Hematopoietic multipotent progenitor cell treated with erythropoietin and hydrocortisone succinate and interleukin-3 and kit ligand, for 6 days (in vitro differentiated cells): ENCODE data around the gene NBPF9.
"Not testable (repeated sequence)": the region's sequence is repeated elsewhere in the genome, so short reads cannot be mapped to it uniquely, and the experiment has no call there.

ENCODE experiments used
- DNase-seq: peaks from one replicate; pipeline ENCODE4 v3.0.0-alpha.2; 2015

Gene NBPF9

DNA sequence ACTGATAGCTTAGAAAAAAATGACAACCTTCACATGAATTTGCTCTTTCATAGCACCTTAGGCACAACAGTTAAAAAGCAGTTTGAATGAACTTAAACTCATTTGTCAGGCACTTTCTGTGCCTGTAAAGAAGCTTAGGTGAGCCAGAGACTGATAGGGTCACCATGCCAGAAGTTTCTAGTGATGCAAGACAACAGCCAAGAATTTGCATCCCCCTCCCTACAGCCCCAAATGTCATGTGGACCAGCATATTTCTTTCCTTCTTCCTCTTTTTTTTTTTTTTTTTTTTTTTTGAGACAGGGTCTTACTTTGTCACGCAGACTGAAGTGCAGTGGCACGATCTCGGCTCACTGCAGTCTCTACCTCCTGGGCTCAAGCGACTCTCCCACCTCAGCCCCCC, 89.8 kb downstream of the NBPF9 start:
- not testable (repeated sequence) for DNase-seq

DNA sequence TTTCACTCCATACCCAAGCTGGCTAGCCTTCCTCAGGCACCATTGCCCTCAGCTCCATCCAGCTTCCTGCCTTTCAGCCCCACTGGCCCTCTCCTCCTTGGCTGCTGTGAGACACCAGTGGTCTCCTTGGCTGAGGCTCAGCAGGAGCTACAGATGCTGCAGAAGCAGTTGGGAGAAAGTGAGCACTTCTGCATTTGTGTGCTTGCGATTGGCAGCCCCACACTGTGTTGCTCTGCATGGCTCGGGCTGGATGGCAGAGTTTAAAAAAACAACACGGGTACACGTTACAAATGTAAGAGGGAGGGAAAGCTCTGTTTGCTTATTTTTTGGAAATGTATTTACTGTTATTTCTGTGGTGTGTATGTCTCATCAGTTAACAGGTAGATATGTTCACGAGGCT, 90.8 kb downstream of the NBPF9 start:
- DNase-seq = not testable (repeated sequence)

DNA sequence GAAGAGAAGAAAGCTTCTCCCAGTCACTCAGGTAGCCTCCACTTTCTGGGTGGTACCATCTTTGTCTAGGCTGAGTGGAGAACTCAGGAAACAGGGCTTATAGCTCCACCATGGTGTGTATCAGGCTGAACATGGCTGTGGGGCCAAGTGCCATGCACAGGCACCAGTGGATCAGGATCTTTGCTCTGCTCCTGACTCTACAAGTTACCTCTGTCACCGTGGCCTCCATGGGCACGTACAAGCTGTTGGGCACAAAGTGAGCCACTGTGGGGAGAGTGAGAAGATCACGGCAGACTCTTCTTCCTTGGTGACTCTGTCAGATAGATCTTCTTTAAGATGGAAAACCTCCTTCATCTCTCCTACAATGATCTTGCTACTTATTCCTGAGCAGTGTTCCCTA, 93.6 kb downstream of the NBPF9 start:
- not testable (repeated sequence) for DNase-seq

DNA sequence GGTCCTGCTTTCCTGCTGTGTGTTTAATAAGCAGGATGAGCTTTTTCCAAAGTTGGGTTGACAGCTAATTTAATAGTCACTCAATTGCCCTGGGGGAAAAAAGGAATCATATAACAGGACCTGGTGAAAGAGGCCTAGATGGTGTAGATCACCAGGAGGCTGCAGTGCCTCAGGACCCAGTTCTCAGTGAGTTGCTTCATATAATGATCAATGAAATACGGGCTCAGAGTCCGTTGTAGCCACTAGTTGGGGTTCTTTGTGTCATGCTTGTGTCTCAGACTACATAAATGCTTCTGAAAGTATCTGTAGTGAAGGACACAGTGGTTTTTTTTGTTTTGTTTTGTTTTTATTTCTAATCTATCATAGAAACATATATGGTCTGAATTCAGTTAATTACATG, 94.6 kb downstream of the NBPF9 start:
- not testable (repeated sequence) for DNase-seq

DNA sequence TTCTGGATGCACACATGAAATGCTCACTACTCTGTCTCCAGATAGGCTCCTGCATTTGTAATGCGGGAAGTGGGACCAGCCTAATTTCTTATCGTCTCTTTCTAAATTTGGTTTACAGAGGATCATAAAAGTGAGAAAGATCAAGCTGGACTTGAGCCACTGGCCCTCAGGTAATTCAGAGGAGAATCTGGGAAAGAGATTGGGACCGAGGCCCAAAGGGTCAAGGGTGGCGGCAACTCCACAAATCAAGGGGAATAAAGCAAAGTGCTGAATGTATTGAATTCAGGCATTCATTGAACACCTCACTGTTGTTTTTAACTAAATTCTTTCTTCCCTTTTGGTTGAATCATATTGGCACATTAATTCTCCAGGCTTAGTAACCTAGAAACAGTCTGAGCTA, 95.0 kb downstream of the NBPF9 start:
- DNase-seq = not testable (repeated sequence)
